LoVo (cell line): ENCODE measurements around the gene ACTR1B.
"Not testable (repeated sequence)": the region's sequence is repeated elsewhere in the genome, so short reads cannot be mapped to it uniquely, and the experiment has no call there.

ENCODE experiments used
- DNase-seq: peaks from one replicate; pipeline ENCODE4 v3.0.0-alpha.2; 2016; ENCODE audit warnings: low spot score

Gene ACTR1B

DNA sequence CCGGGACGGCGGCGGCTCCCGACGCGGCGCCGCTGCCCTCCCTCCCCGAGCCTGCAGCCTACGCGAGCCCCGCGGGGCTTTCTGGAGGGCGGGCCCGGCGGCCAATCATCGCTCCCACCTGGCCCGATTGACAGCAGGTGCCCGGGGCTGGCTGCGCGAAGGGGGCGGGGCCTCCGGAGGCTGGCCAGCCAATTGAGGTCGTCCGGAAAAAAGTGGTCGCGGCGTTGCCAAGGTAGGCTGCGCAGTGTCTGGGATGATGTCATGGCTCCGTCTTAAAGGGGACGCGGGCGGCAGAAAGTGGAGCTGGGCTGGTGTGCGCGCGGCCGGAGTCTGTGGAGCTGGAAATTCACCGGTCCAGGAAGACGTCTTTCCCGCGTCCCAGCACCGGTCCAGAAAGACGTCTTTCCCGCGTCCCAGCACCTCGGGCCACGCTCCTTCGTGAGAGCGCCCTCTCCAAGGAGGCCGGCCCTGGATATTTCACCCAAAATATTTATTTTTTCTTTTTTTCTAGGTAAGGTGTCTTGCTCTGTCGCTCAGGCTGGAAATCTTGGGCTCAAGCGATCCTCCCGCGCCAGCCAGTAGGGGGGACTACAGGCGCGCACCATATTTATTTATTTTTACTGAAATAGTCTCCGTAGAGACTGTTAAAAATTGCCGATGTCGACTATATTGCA, at the start of gene ACTR1B:
ACTR1B (minus strand) TSS at position 83 of the 674 bp plus-strand sequence. CDS start 154 bp downstream, outside the sequence.
- DNase-seq: peak; percentile 99

DNA sequence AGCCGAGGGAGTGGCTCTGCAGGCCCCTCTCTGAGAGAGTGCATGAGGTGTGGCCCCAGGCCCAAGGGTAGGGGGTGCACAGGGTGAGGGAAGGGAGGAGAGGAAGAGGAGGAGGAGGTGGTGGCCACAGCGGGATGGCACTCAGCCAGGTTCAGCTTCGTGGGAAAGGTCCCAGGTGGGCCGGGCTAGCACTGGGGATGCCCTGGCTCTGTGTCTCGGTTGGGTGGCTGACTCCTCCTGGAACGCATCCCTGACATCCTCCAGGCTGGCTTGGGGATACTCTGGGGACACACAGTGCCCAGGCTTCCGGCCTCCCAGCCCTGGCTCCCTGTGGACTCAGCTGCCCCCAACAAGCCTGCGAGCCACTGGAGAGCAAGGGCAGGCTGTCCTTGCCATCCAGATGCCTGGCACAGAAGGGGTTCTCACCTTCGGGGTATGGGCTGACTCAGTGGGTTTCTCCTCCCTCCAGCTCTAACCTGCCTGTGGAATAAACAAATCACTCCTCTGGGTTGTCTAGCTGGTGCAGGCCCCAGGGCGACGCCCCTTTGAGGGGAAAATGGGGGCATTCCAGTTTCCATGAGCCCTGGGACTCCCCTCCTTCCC, 49.0 kb upstream of the ACTR1B start:
- DNase-seq: no peak

DNA sequence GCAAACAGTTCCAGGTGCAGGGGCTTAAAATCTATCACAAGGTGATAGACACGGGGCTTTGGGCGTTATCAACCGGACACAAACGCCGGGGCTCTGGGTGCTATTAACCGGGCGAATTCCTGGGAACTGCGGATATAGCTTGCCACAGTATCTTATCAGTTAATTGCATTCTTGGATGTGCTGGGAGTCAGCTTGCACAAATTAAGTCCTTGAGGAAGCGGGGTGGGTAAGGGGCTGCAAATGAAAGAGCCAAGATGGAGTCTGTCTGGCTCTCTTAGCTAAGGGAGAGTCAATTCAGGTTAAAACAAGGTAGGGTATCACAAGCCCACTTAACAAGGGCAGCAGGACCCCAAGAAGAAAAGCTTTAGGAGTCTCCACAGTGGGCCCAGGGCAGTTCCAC, 48.3 kb upstream of the ACTR1B start:
- not testable (repeated sequence) for DNase-seq

DNA sequence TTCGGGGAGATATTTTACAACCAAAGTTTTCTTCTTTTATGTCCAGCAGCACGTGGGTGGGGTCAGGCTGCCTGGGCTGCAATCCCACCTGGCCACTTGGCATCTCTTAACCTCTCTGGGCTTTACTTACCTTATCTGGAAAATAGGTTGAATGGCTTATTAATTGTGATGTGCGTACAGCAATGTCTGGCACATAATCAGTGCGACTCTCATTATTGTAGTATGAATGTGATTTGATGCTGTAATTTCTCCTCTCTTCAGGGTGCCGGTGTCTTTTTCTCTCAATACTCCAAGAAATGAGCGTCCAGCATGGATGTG, 47.5 kb upstream of the ACTR1B start:
- no peak for DNase-seq

DNA sequence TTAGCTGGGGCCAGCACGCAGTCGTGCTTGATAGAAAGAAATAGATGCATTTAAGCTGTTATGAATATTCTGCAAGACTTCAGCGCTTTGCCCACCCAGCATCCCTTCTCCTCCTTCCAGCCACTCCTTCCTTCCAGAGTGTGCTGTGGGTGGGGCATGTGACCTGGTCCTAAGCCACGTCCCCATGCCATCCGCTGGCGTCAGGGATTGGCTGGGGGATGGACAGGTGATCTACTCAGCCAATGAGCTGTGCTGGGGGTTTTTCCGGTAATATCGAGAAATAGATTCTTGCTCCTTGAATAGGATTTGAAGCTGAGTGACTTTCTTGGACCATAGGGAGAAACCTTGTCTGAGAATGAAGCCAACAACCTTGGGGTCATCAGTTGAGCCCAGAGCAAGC, 44.8 kb upstream of the ACTR1B start:
- no peak for DNase-seq

DNA sequence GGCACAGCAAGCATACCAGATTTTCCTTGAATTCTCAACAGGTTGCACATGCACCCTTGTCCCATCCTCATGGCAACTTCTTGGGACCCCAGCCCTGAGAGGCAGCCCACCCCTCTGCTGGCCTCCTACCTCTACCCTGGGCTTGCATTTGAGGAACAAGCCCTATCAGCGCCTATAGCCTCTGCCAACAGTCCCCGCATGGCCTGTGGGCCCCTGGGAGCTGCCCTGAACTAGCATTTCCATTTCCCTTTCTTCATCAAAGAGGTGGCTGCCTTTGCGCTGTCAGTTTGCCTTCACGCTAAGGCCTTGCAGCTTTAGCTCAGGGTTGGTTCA, 44.2 kb upstream of the ACTR1B start:
- DNase-seq: no peak

DNA sequence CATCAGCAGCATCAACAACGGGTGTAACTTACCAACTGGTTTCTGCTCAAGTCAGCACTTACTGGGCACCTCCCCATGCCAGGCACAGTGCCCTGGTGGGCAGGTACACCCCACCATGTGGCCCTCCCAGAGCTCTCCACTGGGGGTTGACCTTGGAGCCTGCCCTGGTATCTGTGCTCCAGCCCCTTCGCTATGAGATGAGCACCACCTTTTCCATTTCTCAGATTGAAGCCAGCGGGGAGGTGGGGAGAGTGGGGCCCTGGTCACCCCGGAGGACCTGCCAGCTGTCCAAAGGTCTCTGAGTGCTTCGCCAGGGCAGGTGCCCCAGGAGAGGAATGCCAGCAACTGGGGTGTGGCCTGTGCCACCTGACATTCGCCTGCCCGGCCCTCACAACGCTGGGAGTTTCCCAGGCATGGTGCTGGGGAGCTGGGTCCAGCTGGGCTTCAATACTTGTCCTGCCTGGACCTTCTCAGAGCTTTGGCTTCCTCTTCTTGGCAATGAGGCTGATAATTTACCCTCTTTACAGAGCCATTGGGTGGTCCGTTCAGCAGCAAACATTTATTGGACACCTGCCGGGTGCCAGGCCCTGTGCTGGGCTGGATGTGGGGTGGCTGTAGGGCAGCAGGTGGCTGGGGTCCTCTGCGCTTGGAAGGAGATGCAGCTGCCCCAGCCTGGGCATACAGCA, 43.7 kb upstream of the ACTR1B start:
- DNase-seq: no peak

DNA sequence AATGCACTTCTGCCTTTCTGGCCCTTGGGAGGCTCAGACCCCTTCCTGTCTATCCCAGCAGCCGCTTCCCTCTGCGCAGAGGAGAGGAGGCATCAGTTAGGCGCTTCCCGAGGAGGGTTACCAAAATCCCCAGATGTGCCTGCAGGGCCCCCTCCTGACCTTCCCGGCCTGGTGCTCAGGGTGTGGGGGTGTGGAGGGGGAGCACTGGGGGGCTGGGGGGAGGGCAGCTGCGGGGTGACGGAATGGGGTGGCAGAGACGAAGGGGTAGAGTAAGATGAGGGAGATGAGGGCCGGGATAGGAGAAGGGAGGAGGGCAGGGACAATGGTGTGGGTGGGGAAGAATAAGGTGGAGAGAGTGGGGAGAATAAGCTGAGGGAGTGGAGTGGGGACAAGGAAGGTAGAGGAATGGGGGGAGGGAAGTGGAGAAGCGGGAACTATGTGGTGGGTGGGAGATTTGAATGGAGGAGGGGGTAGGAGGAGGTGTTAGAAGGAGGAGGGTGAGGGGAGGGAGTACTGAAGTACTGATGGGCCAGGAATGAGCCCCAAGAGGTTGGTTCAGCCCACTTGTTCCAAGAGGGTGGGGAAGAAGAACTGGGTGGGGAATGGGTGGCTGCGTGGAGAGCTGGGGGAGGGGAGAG, 43.0 kb upstream of the ACTR1B start:
- DNase-seq: no peak

DNA sequence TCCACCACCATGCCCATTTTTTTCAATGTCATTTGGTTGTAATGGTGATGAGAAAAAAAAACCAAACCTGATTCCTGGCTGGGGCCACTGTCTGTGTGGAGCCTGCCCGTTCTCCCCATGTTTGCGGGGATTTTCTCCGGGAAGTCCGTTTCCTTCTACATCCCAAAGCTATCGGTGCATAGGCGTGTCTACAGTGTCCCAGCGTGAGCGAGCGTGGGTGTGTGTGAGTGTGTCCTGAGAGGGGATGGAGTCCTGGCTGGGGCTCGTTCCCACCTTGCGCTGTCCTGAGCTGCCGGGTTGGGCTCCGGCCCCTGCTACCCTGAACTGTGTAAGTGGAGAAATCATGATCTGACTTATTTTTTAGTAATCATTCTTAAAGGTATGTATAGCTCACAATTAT, 42.3 kb upstream of the ACTR1B start:
- no peak for DNase-seq

DNA sequence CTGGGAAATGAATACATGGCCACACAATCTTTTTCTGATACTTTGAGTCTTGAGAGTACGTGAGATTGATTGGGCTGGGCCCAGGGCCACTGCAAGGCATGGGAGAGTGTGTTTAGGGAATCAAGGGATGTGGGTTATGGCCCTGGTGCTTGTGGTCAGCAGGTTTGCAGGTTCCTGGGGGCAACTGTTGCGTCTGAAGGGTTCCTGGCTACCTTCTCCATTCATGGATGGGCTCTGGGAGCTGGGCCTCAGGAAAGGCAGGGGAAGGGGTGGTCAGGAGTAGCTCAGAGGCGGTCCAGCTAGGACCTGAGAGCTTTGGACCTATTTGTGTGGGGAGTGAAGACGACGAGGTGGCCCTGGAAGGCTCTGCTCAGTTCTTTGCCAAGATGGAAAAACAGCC, 41.1 kb upstream of the ACTR1B start:
- no peak for DNase-seq

DNA sequence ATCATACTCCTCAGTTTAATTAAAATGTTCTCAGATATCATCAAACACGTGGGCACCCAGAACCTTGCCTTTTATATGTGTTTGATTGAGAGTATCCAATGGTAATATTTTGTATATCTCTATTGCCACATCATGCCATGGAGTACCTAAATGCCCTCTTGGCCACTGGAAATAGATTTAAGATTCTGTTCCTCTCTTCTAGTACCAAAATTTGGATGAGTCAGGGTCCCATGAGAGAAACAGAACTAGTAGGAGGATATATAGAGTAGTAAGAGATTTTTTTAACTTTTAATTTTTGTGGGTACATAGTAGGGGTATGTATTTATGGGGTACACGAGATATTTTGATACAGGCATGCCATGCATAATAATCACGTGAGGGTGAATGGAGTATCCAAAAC, 39.9 kb upstream of the ACTR1B start:
- no peak for DNase-seq

DNA sequence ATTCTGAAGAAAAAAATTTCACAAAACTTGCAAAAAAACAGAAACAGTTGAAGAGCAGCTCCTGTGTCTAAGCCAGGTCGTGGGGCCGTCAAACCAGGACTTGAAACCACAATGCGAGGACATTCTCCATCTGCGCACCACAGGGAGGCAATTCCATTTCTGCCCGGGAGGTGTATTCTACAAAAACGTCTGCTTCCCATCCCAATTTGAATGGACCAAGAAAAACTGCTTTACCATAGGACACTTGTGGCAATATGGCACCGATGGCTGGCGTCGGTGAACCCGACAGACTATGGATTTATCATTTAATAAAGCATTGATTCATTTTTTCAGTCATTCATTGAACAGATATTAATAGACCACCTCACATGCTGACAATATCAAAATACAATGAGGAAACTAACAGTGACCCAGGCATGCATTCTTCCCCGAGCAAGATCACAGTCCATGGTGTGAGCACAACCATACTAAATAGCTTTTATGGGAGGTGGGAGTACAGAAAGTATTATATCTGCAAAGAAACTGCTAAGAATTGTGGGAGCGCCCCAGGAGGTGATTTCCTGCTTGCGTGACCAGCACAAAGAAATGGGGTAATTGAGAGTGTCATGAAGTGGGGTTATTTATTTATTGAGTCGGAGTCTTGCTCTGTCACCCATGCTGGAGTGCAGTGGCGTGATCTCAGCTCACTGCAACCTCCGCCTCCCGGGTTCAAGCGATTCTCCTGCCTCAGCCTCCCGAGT, 39.1 kb upstream of the ACTR1B start:
- no peak for DNase-seq

DNA sequence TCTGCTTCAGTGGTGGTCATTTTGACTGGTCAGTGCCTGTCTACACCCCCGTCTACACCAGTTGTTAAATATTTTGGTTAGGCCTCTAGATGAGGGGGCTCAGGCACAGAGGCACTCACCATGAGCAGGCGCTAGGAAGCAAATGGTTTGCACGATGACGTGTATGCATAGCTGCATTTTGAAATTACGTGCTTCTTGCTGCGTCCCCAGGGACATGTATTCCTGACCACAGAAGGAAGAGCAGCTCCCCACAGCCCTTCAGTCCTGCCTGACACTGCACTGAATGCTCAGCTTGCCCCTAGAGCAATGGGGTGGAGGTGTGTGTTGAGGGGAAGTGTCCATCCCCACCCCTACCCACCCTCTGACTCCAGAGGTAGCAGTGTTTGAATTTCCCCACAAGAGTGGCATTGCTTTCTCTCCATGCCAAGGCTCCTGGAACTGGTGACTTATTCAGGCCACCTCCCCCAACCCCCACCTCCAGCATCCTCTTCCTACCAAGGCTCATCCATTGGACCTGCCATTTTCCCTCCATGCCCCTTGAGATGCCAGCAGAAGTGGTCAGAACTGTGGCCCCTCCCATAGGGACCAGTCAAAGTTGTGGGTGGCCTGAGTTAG, 38.1 kb upstream of the ACTR1B start:
- DNase-seq: no peak

DNA sequence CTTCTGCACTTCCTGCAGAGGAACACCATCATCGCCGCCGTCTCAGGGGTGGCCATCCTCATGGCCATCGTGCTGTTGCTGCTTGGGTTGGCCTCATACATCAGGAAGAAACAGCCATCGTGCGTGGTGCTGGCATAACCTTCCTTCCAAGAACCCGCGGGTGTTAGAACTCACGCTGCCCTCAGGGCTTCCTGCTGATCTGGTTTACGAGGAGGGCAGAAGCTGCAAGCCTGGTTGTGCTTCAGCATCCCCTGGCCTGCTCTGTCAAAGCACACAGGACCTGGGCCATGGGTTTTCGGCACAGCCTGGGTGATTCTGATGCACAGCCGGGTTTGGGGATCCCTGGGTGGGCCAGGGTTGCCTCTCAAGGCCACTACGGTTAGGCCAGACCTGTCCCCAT, 37.3 kb upstream of the ACTR1B start:
- DNase-seq: no peak

DNA sequence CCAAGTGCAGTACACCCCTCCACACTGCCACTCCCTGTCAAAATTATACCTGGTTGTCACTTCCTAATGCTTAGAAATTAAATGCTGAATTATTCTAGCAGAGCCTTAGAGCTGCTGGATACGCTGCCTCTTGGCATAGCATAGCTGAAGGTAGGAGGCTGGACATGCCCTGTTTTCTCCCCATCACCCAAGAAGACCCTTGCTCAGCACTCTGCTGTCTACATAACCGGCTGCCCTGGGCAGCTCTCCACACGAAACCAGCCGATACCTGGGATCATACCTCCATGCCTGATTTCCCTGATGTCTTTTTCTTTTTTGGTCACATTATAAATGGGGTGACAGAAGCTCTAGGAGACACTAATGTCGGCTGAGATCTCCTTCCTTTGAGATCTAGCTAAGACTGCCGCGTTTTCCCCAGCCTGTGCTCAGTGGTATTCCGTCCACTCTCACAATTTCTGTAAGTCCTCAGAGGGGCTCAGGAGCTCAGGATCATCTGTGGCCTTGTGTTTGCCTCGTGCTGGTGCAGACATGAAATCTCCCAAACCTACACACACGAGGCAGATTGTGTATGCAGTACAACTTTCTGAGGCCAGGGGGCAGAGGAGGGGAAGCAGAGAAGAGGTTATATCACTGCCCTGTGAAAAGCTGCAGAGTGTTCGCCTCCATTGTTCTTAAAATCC, 36.1 kb upstream of the ACTR1B start:
- DNase-seq: peak; percentile 33

DNA sequence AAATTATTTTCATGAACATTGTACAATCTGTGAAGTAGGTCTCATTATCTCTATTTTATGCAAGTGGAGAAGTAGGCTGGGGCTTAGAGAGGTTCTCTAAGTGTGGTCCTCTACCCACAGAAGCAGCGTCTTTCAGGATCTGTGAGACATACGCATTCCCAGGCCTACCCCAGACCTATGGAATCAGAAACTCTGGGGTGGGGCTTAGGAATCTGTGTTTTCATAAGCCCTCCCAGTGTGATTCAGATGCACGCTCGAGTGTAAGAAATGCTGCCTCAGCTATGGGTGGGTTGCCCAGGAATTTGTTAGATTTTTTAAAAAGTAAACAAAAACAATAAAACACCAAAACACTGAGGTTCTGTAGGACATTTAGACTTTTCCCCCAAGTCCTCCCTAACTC, 34.7 kb upstream of the ACTR1B start:
- no peak for DNase-seq

DNA sequence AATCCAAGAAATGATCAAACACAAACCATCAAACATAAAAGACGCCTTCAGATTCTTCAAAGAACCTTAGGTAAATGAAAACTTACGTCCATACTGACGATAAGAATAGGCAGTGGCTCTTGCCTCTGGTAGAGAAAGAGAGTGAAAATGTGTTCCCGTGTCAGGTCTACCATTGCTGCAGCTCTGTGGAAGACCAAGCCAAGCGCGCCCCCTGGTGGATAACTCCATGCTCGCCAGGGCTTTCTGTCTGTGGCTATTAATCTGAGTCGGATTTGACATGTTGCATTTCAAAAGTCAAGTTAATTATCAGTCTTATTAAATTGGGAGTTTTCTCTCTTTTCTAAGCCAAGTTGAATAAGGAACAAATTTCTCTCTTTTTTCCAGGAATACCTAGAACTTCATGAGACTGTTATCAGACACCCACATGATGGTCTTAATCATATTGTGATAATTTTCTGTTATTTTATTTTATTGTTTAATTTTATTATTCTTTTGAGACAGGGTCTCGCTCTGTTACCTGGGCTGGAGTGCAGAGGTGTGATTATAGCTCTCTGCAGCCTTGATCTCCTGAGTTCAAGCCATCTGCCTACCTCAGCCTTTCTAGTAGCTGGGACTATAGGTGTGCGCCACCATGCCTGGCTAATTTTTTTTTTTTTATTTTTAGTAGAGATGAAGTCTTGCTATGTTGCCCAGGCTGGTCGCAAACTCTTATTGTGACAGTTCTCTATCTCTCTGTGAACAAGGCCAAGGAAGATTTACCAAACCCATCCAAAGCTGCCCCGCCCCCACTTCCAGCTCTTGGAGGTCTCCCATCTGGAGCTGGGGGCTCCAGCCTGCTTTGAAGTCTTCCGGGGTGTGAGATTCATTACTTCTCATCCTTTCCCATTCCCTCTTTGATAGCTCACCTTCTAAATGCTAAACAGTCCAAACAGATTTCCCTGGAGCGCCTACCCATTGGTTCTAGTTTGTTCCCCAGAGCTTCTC, 33.7 kb upstream of the ACTR1B start:
- peak; percentile 84 for DNase-seq

DNA sequence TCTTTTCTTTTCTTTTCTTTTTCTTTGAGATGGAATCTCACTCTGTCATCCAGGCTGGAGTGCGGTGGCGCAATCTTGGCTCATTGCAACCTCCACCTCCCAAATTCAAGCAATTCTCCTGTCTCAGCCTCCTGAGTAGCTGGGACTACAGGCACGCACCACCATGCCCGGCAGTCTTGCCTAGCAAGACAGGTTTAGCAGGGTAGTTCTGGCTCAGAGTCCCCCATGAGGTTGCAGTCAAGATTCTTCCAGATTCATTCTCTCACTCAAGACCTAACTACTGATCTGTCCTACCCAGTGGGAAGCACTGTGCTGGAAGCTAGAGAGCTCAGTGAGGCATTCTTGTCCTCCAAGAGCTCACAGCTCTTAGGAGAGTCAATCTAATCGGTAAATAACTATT, 31.9 kb upstream of the ACTR1B start:
- no peak for DNase-seq

DNA sequence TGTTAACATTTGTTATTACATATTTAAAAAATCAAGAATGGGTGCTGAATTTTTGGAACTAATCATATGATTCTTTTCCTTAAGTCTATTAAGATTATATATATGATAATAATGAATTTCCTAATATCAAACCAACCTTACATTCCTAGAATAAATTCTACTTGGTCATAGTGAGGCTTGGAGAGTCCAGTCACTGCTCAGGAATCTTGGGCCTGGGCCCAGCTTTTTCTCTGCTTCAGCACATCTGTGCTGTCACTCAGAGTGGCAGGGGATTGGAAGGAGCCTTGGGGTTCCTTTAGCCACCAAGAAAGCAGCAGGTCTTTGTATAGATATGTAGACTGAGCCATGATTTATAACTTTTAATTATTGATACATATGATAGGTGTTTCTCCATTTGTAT, 29.6 kb upstream of the ACTR1B start:
- no peak for DNase-seq

DNA sequence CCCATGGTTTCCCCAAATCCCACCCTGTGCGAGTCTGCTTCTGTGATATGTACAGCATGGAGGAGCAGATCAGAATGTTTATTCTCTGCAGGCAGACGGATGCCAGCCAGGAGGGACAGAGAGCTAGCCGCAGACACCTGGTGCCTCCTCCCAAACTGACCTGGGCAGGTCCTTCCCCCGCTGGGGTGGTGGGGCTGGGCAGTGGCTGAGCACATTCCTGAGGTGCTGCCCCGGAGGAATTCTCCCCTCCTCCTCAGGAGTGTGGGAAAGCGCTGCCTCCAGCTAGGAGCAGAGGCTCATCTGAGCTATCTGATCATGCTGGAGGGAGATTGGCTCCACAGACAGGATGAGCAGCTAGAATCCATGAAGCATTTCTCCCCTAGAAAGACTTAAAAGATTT, 27.3 kb upstream of the ACTR1B start:
- no peak for DNase-seq
